Stimulated activated CD8-positive, alpha-beta memory T cell treated with anti-CD3 and anti-CD28 coated beads, Interleukin-15, amount 100 ng/mL, for 24 hours (primary cell): ENCODE results near the gene PDE6B.
"Not testable (repeated sequence)": the region's sequence is repeated elsewhere in the genome, so short reads cannot be mapped to it uniquely, and the experiment has no call there.

ENCODE experiments used
- DNase-seq: peaks from one replicate; pipeline ENCODE4 v3.0.0-alpha.2; 2020; ENCODE audit warnings: low read depth

PDE6B gene

GRCh38 chr4:669806-670559 lies 44.6 kb downstream of the PDE6B start:
- DNase-seq = not testable (repeated sequence)

- DNase-seq = no peak
Measured at GRCh38 chr4:671769-672168, 46.4 kb downstream of the PDE6B start.

GRCh38 chr4:673349-674091 lies 48.1 kb downstream of the PDE6B start:
- DNase-seq = no peak

GRCh38 chr4:674172-675035 lies 49.0 kb downstream of the PDE6B start, which contains the start of the genes ATP5ME and MYL5:
ATP5ME (minus strand) TSS chr4:674276; CDS start chr4:674247, 29 bp downstream.
MYL5 (plus strand) TSS chr4:674542; CDS start chr4:678027, 3,485 bp downstream.
- peak; percentile 99 for DNase-seq

GRCh38 chr4:675036-675882 lies 49.9 kb downstream of the PDE6B start:
- no peak for DNase-seq

GRCh38 chr4:675980-676870 lies 50.9 kb downstream of the PDE6B start:
- no peak for DNase-seq

GRCh38 chr4:676871-677235 lies 51.5 kb downstream of the PDE6B start:
- DNase-seq = no peak

- no peak for DNase-seq
Measured at GRCh38 chr4:677431-678293, 52.3 kb downstream of the PDE6B start.

GRCh38 chr4:678331-679103 lies 53.1 kb downstream of the PDE6B start:
- no peak for DNase-seq

GRCh38 chr4:679104-679481 lies 53.7 kb downstream of the PDE6B start:
- DNase-seq = no peak

GRCh38 chr4:679629-680028 lies 54.3 kb downstream of the PDE6B start:
- DNase-seq = no peak

GRCh38 chr4:680091-680490 lies 54.7 kb downstream of the PDE6B start:
- DNase-seq = no peak

GRCh38 chr4:680551-680927 lies 55.2 kb downstream of the PDE6B start:
- no peak for DNase-seq

- no peak for DNase-seq
Measured at GRCh38 chr4:680928-681645, 55.7 kb downstream of the PDE6B start.

GRCh38 chr4:681736-682451 lies 56.5 kb downstream of the PDE6B start:
- DNase-seq = no peak

GRCh38 chr4:682490-683172 lies 57.3 kb downstream of the PDE6B start:
- DNase-seq = no peak
